Psoas muscle (tissue), 8 donors: ENCODE data around the gene FBXW2. TPM values are rescaled to one million over a fixed set of nuclear protein-coding genes. Genes with fewer than 3 reads are reported as not detected.

ENCODE experiments used
- ATAC-seq, 4 donors: fragments of 200-7000 bp; cut with Tn5 transposase; one replicate each; pipeline ENCODE4 v1.9.1; 2020; ENCODE audit warnings: moderate library complexity in 3 of 4, mild to moderate bottlenecking in 2 of 4
- DNase-seq, 2 donors: peaks; one replicate each; pipeline ENCODE4 v3.0.0-alpha.2; 2020
- H3K27ac ChIP-seq: fragments of 200-600 bp; one replicate; pipeline ENCODE4 v1.8.0; 2022
- H3K27me3 ChIP-seq, 3 donors: fragments of 200-600 bp in 1 of 3; one replicate each; pipeline versions ENCODE4 v1.6.1 to v1.8.0; 2013 to 2022; ENCODE audit warnings: low read length in 2 of 3, mild to moderate bottlenecking in 2 of 3, moderate library complexity in 1 of 3; ENCODE audit not compliant: insufficient read depth in 3 of 3
- H3K36me3 ChIP-seq, 2 donors: fragments of 200-600 bp in 1 of 2; one replicate each; pipeline versions ENCODE4 v1.6.1 to v1.8.0; 2013 to 2022; ENCODE audit warnings: low read depth in 1 of 2, mild to moderate bottlenecking in 1 of 2, moderate library complexity in 1 of 2; ENCODE audit not compliant: insufficient read depth in 1 of 2
- H3K4me1 ChIP-seq: fragments of 200-600 bp; one replicate; pipeline ENCODE4 v1.8.0; 2022
- H3K4me3 ChIP-seq: fragments of 200-600 bp; one replicate; pipeline ENCODE4 v1.8.0; 2022; ENCODE audit warnings: mild to moderate bottlenecking
- H3K9me3 ChIP-seq: fragments of 200-600 bp; one replicate; pipeline ENCODE4 v1.8.0; 2022
- CTCF ChIP-seq: fragments of 200-600 bp; IDR thresholded peaks from one replicate; pipeline ENCODE4 v1.8.0; 2022; ENCODE audit warnings: antibody characterized with exemption
- WGBS, 3 donors: extraction: QIAGEN DNeasy Blood & Tissue Kit; methylation state at CpG; one replicate each; pipeline versions ENCODE4 v1.1.6 to v1.1.7; 2013; 5-methylcytosine and 5-hydroxymethylcytosine counted together
- intact Hi-C, 2 donors: fragments of 100-400 bp; cut with DNase I; formaldehyde crosslinking; loops; one replicate each; pipeline versions ENCODE4 v1.11.0 to v1.14.2; 2022
- polyA plus RNA-seq, 3 donors: library from polyadenylated mRNA; stranded (reverse); fragments of 200-250 nt; gene quantifications; one replicate each; pipeline ENCODE4 v1.2.3, GENCODE V29; 2013
- total RNA-seq, 4 donors: library from RNA; stranded (reverse); fragmentation: NEBNext Ultra II Directional in 2 of 4; extraction: Animal tissue kit (Norgen Biotek cat#: 25700) in 2 of 4; gene quantifications; one replicate each; pipeline versions ENCODE4 v1.2.1 to v1.2.4, GENCODE V29; 2021 to 2023
- donor health status: healthy with polysubstance abuse.
- donor health status: DM: no; HTN: no; CAD: no; lungs with moderate emphysema.
- donor health status: Bipolar disorder and iron deficiency.
- donor health status: healthy.
- donor health status: DM: yes; HTN: yes; CAD: no.
- donor health status: DM: no; HTN: no; CAD: no.
- donor health status: DM: no; HTN: no; CAD: no.
- donor health status: DM: yes; HTN: yes; CAD: no.

Gene FBXW2
- total and polyA plus RNA-seq, 7 donors, result 8.0 to 36.8 (median 25.3) TPM

DNA sequence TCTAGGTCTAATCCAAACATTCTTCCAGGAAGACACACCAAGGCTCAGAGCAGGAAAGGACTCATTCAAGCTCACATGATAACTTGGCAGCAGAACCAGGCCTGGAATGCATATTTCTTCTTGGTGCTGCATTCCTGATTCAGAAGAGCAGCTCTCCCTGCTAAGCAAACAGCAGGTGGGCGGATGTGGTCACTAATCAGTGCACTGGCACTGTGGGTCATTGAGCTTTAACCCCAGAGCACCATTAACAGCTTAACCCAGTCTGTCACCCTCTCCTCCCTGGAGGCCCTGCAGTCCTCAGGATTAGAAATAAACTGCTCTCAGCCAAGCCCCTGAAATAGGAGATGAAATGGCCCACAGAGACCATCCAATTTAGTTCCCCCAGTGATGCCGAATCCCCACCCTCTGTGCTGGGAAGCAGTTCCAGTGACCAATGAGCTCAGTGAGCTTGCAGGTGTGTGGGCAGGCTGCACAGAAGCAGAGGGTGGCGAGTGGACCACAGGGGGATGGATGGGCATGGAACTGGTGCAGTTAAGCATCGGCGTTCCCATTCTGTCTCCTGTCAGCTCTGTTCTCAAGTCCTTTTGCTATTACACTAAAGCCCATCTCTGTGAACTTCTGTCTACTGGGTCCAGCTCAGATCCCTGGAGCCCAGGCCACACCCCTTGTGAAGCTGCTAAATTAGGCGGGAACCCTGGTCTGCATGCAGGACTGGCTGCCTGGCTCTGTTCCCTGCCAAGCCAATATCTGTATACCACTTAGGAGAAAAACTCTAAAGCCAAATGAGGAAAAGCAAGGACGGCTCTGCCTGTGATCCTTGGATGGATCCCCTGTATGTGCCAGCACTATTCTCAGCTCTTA is 62.3 kb downstream of the FBXW2 start:
- no peak for TF ChIP-seq CTCF
- Histone ChIP-seq H3K36me3 (no peaks in the 10 kb centered on the region), H3K27ac (no peak overlapping the region), H3K4me3 (no peak overlapping the region), H3K4me1 (no peaks in the 10 kb centered on the region), H3K27me3 (no peaks in the 10 kb centered on the region), H3K9me3 (no peaks in the 10 kb centered on the region)
- 38 to 64% (median 51%) methylated on average over 7 of the region's 7 CpGs for WGBS, 3 donors
- intact Hi-C loops, result no loop called here
- ATAC-seq (peak in 3 of 4 donors; percentile 23 to 50 (median 42)), DNase-seq (peak in 1 of 2 donors; percentile 24)

GRCh38 chr9:120729791-120730241 is 63.4 kb downstream of the FBXW2 start:
- no peak for TF ChIP-seq CTCF
- Histone ChIP-seq H3K4me3 (no peak overlapping the region), H3K27ac (no peak overlapping the region), H3K36me3 (no peaks in the 10 kb centered on the region), H3K9me3 (no peaks in the 10 kb centered on the region), H3K27me3 (no peaks in the 10 kb centered on the region), H3K4me1 (no peaks in the 10 kb centered on the region)
- DNase-seq, result no peak
- WGBS, 3 donors, result 35 to 49% (median 35%) methylated on average over 5 of the region's 5 CpGs
- ATAC-seq, result no peak
- intact Hi-C loops, result no loop called here

DNA sequence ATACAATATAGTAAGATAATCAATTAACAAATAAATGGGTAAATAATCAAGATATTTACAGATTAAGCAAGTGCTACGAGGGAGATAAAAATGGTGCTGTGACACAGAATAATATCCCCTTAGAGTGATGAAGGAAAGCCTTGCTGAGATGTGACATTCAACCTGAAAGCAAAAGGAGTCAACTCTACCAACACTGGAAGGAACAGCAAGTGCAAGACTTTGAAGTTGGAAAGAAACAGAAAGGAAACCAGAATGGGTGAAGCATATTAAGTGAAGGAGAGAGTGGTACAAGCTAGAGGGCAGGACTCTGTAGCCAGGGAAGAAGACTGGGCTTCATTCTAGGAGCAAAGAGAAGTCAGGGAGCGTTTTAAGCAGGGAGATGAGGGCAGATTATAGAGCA is 66.7 kb downstream of the FBXW2 start:
- no peaks in the 10 kb centered on the region for H3K9me3 ChIP-seq
- no peak for ATAC-seq
- H3K27ac ChIP-seq, result no peak overlapping the region
- H3K36me3 ChIP-seq, result no peaks in the 10 kb centered on the region
- intact Hi-C loops, result no loop called here
- no peak for TF ChIP-seq CTCF
- no peak for DNase-seq
- WGBS, 3 donors, result 70 to 83% (median 78%) methylated on average over 2 of the region's 2 CpGs
- H3K4me3 ChIP-seq, result no peak overlapping the region
- H3K27me3 ChIP-seq, result no peaks in the 10 kb centered on the region
- no peaks in the 10 kb centered on the region for H3K4me1 ChIP-seq

- Histone ChIP-seq H3K4me1 (no peaks in the 10 kb centered on the region), H3K27ac (no peak overlapping the region), H3K27me3 (no peaks in the 10 kb centered on the region), H3K4me3 (no peak overlapping the region), H3K36me3 (no peaks in the 10 kb centered on the region), H3K9me3 (no peaks in the 10 kb centered on the region)
- intact Hi-C loops, result no loop called here
- TF ChIP-seq CTCF, result no peak
- DNase-seq, result no peak
- ATAC-seq, result no peak
- 71 to 96% (median 79%) methylated on average over 1 of the region's 1 CpG for WGBS, 3 donors
These were observed 67.3 kb downstream of the FBXW2 start for GRCh38 chr9:120725907-120726306.
